GM23338 (cell line): Measurements from ENCODE around the gene PDE4B. TPM values are rescaled to one million over a fixed set of nuclear protein-coding genes. Genes with fewer than 3 reads are reported as not detected.

Experiments
- ATAC-seq: fragments of 200-7000 bp; cut with Tn5 transposase; 3 replicates; pipeline ENCODE4 v1.9.1; 2020
- DNase-seq: peaks from one replicate; pipeline ENCODE4 v3.0.0-alpha.2; 2015; ENCODE audit warnings: low spot score
- H2AFZ ChIP-seq: fragments of 200-600 bp; sonication (generic); 2 replicates; pipeline ENCODE4 v1.8.0; 2016; ENCODE audit warnings: antibody characterized with exemption, mild to moderate bottlenecking, moderate library complexity
- H3F3A ChIP-seq: fragments of 200-600 bp; sonication (generic); replicated peaks from 2 replicates; pipeline ENCODE4 v1.8.0; 2017; ENCODE audit warnings: antibody characterized with exemption, mixed run types, low read depth
- H3K27ac ChIP-seq: fragments of 200-600 bp; sonication (generic); 2 replicates; pipeline ENCODE4 v1.6.1; 2016; ENCODE audit warnings: low read depth
- H3K27me3 ChIP-seq: fragments of 200-600 bp; sonication (generic); 2 replicates; pipeline ENCODE4 v1.8.0; 2016; ENCODE audit warnings: mild to moderate bottlenecking, mixed run types, moderate library complexity; ENCODE audit not compliant: insufficient read depth
- H3K36me3 ChIP-seq: fragments of 200-600 bp; sonication (generic); 2 replicates; pipeline ENCODE4 v1.8.0; 2016; ENCODE audit warnings: mild to moderate bottlenecking; ENCODE audit not compliant: insufficient read depth
- H3K4me1 ChIP-seq: fragments of 200-600 bp; sonication (generic); 2 replicates; pipeline ENCODE4 v1.8.0; 2016; ENCODE audit warnings: mild to moderate bottlenecking, moderate library complexity; ENCODE audit not compliant: insufficient read depth
- H3K4me2 ChIP-seq: fragments of 200-600 bp; sonication (generic); 2 replicates; pipeline ENCODE4 v1.7.1; 2017; ENCODE audit warnings: mixed run types
- H3K4me3 ChIP-seq: fragments of 200-600 bp; sonication (generic); 2 replicates; pipeline ENCODE4 v1.6.1; 2016; ENCODE audit warnings: mixed run types
- H3K79me2 ChIP-seq: fragments of 200-600 bp; sonication (generic); replicated peaks from 2 replicates; pipeline ENCODE4 v1.8.0; 2017; ENCODE audit warnings: mild to moderate bottlenecking; ENCODE audit not compliant: insufficient read depth
- H3K9me2 ChIP-seq: fragments of 200-600 bp; sonication (generic); 2 replicates; pipeline ENCODE4 v1.8.0; 2017; ENCODE audit not compliant: insufficient read depth
- H4K20me1 ChIP-seq: fragments of 200-600 bp; sonication (generic); replicated peaks from 2 replicates; pipeline ENCODE4 v1.8.0; 2017; ENCODE audit warnings: mild to moderate bottlenecking; ENCODE audit not compliant: insufficient read depth
- H3K27ac Mint-ChIP-seq: 2 replicates; pipeline ENCODE4 v1.8.0; 2020; ENCODE audit warnings: inconsistent platforms, mild to moderate bottlenecking, moderate library complexity, mixed read lengths
- H3K27me3 Mint-ChIP-seq: 3 replicates; pipeline ENCODE4 v1.8.0; 2022; ENCODE audit warnings: low read depth, mild to moderate bottlenecking, moderate library complexity, mixed read lengths, inconsistent platforms; ENCODE audit not compliant: insufficient read depth, poor library complexity
- H3K36me3 Mint-ChIP-seq: 3 replicates; pipeline ENCODE4 v1.8.0; 2021; ENCODE audit warnings: low read depth, mild to moderate bottlenecking, inconsistent platforms, moderate library complexity, mixed read lengths
- H3K4me1 Mint-ChIP-seq: 3 replicates; pipeline ENCODE4 v1.8.0; 2020; ENCODE audit warnings: mild to moderate bottlenecking, inconsistent platforms, mixed read lengths
- H3K4me3 Mint-ChIP-seq: 3 replicates; pipeline ENCODE4 v1.8.0; 2021; ENCODE audit warnings: moderate library complexity, mild to moderate bottlenecking, inconsistent platforms, mixed read lengths
- H3K9me3 Mint-ChIP-seq: 3 replicates; pipeline ENCODE4 v1.8.0; 2020; ENCODE audit warnings: moderate library complexity, mild to moderate bottlenecking, inconsistent platforms, mixed read lengths
- CREB1 ChIP-seq: fragments of 250-450 bp; sonication (Bioruptor Pico); IDR thresholded peaks from 2 replicates; pipeline ENCODE4 v1.5.0; 2020; ENCODE audit warnings: low read depth, mild to moderate bottlenecking, moderate library complexity
- EZH2 ChIP-seq: fragments of 200-600 bp; sonication (generic); IDR thresholded peaks from one replicate; pipeline ENCODE4 v1.8.0; 2017; ENCODE audit warnings: antibody characterized with exemption, mild to moderate bottlenecking, low read depth; ENCODE audit not compliant: unreplicated experiment
- EZH2phosphoT487 ChIP-seq: fragments of 200-600 bp; sonication (generic); IDR thresholded peaks from one replicate; pipeline ENCODE4 v1.8.1; 2018; ENCODE audit warnings: antibody characterized with exemption; ENCODE audit not compliant: unreplicated experiment
- ZNF114 ChIP-seq: fragments of 250-450 bp; sonication (Bioruptor Pico); IDR thresholded peaks from 2 replicates; pipeline ENCODE4 v1.5.0; 2020; ENCODE audit warnings: mild to moderate bottlenecking, moderate library complexity
- polyA plus RNA-seq: library from polyadenylated mRNA; unstranded; fragments of >200 nt; fragmentation: Nextera tagmentation; extraction: Ambion mirVana; gene quantifications from 2 replicates; pipeline ENCODE4 v1.2.1, GENCODE V29; 2016
- total RNA-seq: library from RNA; depleted of rRNA; stranded (reverse); fragments of >200 nt; shearing (Covaris generic); gene quantifications from 2 replicates; pipeline ENCODE4 v1.2.3, GENCODE V29; 2014
- TF ChIP-seq, protein P1 (sequence below): fragments of 250-450 bp; sonication (Bioruptor Pico); IDR thresholded peaks from 2 replicates; pipeline ENCODE4 v1.5.0; 2020; ENCODE audit warnings: mild to moderate bottlenecking, moderate library complexity
- TF ChIP-seq, protein P2 (sequence below), 2 experiments: fragments of 200-600 bp in 1 of 2; sonication (generic) in 1 of 2; conservative IDR thresholded peaks; 2 replicates each; pipeline versions ENCODE4 v1.5.1 to v1.6.1; 2016 to 2017; ENCODE audit warnings: antibody characterized with exemption in 2 of 2, low read depth in 2 of 2, mild to moderate bottlenecking in 2 of 2, moderate library complexity in 1 of 2
- TF ChIP-seq, protein P3 (sequence below): IDR thresholded peaks from 2 replicates; pipeline ENCODE4 v1.6.1; 2016; ENCODE audit warnings: antibody characterized with exemption

The PDE4B gene
- total and polyA plus RNA-seq, 2 experiments from 2014 or later, result 14.0 to 25.6 TPM

- TF ChIP-seq, protein P1, sequence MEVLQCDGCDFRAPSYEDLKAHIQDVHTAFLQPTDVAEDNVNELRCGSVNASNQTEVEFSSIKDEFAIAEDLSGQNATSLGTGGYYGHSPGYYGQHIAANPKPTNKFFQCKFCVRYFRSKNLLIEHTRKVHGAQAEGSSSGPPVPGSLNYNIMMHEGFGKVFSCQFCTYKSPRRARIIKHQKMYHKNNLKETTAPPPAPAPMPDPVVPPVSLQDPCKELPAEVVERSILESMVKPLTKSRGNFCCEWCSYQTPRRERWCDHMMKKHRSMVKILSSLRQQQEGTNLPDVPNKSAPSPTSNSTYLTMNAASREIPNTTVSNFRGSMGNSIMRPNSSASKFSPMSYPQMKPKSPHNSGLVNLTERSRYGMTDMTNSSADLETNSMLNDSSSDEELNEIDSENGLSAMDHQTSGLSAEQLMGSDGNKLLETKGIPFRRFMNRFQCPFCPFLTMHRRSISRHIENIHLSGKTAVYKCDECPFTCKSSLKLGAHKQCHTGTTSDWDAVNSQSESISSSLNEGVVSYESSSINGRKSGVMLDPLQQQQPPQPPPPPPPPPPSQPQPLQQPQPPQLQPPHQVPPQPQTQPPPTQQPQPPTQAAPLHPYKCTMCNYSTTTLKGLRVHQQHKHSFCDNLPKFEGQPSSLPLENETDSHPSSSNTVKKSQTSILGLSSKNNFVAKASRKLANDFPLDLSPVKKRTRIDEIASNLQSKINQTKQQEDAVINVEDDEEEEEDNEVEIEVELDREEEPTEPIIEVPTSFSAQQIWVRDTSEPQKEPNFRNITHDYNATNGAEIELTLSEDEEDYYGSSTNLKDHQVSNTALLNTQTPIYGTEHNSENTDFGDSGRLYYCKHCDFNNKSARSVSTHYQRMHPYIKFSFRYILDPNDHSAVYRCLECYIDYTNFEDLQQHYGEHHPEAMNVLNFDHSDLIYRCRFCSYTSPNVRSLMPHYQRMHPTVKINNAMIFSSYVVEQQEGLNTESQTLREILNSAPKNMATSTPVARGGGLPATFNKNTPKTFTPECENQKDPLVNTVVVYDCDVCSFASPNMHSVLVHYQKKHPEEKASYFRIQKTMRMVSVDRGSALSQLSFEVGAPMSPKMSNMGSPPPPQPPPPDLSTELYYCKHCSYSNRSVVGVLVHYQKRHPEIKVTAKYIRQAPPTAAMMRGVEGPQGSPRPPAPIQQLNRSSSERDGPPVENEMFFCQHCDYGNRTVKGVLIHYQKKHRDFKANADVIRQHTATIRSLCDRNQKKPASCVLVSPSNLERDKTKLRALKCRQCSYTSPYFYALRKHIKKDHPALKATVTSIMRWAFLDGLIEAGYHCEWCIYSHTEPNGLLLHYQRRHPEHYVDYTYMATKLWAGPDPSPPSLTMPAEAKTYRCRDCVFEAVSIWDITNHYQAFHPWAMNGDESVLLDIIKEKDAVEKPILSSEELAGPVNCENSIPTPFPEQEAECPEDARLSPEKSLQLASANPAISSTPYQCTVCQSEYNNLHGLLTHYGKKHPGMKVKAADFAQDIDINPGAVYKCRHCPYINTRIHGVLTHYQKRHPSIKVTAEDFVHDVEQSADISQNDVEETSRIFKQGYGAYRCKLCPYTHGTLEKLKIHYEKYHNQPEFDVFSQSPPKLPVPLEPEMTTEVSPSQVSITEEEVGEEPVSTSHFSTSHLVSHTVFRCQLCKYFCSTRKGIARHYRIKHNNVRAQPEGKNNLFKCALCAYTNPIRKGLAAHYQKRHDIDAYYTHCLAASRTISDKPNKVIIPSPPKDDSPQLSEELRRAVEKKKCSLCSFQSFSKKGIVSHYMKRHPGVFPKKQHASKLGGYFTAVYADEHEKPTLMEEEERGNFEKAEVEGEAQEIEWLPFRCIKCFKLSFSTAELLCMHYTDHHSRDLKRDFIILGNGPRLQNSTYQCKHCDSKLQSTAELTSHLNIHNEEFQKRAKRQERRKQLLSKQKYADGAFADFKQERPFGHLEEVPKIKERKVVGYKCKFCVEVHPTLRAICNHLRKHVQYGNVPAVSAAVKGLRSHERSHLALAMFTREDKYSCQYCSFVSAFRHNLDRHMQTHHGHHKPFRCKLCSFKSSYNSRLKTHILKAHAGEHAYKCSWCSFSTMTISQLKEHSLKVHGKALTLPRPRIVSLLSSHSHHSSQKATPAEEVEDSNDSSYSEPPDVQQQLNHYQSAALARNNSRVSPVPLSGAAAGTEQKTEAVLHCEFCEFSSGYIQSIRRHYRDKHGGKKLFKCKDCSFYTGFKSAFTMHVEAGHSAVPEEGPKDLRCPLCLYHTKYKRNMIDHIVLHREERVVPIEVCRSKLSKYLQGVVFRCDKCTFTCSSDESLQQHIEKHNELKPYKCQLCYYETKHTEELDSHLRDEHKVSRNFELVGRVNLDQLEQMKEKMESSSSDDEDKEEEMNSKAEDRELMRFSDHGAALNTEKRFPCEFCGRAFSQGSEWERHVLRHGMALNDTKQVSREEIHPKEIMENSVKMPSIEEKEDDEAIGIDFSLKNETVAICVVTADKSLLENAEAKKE (CRISPR knock-in tag), result no peak
- TF ChIP-seq EZH2phosphoT487, result no peak
Measured at GRCh38 chr1:66138613-66139012, 345.9 kb downstream of the PDE4B start (continued).

DNA sequence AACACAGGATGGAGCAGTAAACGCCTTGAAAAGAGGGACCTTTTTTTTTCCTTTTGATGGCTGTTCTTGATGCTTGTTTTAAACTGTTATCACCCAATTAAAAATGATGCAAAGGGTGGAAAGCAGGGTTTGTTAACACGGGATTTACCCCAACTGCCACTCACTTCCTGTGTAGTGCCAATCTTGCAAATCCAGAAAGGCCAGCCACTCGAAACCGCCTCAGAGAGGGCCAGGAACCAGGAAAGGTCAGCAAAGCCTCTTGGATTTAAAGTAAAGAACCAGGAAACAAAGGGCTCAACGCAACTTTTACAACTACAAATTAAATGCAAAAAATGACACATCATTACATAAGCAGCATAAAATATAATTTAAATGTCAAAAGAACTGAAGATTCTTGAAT is 347.4 kb downstream of the PDE4B start:
- no peak overlapping the region for H3K4me3 ChIP-seq
- H3K4me1 Mint-ChIP-seq, result no peaks in the 10 kb centered on the region
- H4K20me1 ChIP-seq, result no peaks in the 10 kb centered on the region
- H3K9me3 Mint-ChIP-seq, result no peaks in the 10 kb centered on the region
- H3K4me1 ChIP-seq, result no peaks in the 10 kb centered on the region
- H3K9me2 ChIP-seq, result no peaks in the 10 kb centered on the region
- no peaks in the 10 kb centered on the region for H3K36me3 ChIP-seq
- no peak overlapping the region for H3K4me3 Mint-ChIP-seq
- DNase-seq (no peak), ATAC-seq (no peak)
- H3K27me3 ChIP-seq, result no peaks in the 10 kb centered on the region
- no peak overlapping the region for H3K4me2 ChIP-seq
- H3K27ac ChIP-seq, result no peak overlapping the region
- no peaks in the 10 kb centered on the region for H3F3A ChIP-seq
- no peak overlapping the region for H3K27ac Mint-ChIP-seq
- H3K79me2 ChIP-seq, result no peaks in the 10 kb centered on the region
- no peaks in the 10 kb centered on the region for H3K27me3 Mint-ChIP-seq
- no peaks in the 10 kb centered on the region for H3K36me3 Mint-ChIP-seq
- H2AFZ ChIP-seq, result no peak overlapping the region
- TF ChIP-seq EZH2 (no peak), CREB1 (no peak), ZNF114 (CRISPR knock-in tag) (no peak)
- TF ChIP-seq, protein P2, sequence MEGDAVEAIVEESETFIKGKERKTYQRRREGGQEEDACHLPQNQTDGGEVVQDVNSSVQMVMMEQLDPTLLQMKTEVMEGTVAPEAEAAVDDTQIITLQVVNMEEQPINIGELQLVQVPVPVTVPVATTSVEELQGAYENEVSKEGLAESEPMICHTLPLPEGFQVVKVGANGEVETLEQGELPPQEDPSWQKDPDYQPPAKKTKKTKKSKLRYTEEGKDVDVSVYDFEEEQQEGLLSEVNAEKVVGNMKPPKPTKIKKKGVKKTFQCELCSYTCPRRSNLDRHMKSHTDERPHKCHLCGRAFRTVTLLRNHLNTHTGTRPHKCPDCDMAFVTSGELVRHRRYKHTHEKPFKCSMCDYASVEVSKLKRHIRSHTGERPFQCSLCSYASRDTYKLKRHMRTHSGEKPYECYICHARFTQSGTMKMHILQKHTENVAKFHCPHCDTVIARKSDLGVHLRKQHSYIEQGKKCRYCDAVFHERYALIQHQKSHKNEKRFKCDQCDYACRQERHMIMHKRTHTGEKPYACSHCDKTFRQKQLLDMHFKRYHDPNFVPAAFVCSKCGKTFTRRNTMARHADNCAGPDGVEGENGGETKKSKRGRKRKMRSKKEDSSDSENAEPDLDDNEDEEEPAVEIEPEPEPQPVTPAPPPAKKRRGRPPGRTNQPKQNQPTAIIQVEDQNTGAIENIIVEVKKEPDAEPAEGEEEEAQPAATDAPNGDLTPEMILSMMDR (conservative IDR thresholded peaks at IDR 0.05; ENCODE audit: low read depth in 2 of 2), result no peak
- TF ChIP-seq, protein P3, sequence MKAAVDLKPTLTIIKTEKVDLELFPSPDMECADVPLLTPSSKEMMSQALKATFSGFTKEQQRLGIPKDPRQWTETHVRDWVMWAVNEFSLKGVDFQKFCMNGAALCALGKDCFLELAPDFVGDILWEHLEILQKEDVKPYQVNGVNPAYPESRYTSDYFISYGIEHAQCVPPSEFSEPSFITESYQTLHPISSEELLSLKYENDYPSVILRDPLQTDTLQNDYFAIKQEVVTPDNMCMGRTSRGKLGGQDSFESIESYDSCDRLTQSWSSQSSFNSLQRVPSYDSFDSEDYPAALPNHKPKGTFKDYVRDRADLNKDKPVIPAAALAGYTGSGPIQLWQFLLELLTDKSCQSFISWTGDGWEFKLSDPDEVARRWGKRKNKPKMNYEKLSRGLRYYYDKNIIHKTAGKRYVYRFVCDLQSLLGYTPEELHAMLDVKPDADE, result no peak
- TF ChIP-seq, protein P1 (CRISPR knock-in tag), result no peak
